ENCODE measurements around the gene ARSK. TPM values are rescaled to one million over a fixed set of nuclear protein-coding genes. Genes with fewer than 3 reads are reported as not detected.
"Not testable (repeated sequence)": the region's sequence is repeated elsewhere in the genome, so short reads cannot be mapped to it uniquely, and the experiment has no call there.

ARSK gene
- total RNA-seq, 2 experiments from 2014 or later = 4.6 to 4.7 TPM

- POLR2A ChIA-PET = interaction anchor here (1.1 to 2.1 kb wide), 3 partner anchors 9 to 77 kb away, joined by 7 to 20 read pairs (median 14); partner anchors contain the start of genes ARSK, RFESD and SKIC3
- Mint-ChIP-seq H3K9me3 (peaks cover 11% of the 10 kb centered on the region), H3K4me3 (peak overlapping the region; percentile 44), H3K27me3 (peaks cover 8% of the 10 kb centered on the region), H3K36me3 (peaks cover 8% of the 10 kb centered on the region), H3K4me1 (peaks cover 10% of the 10 kb centered on the region), H3K27ac (peak overlapping the region; percentile 94)
- peak; percentile 100 for ATAC-seq (ENCODE audit: low read depth)
- DNase-seq = peak; percentile 57
These were observed 77.2 kb downstream of the ARSK start for GRCh38 chr5:95631991-95632675.

GRCh38 chr5:95632942-95633341 is 78.0 kb downstream of the ARSK start:
- not testable (repeated sequence) for H3K4me3 Mint-ChIP-seq; H3K36me3 Mint-ChIP-seq; H3K27ac Mint-ChIP-seq; ATAC-seq (ENCODE audit: low read depth); DNase-seq; H3K27me3 Mint-ChIP-seq
- POLR2A ChIA-PET = interaction anchor here (1.9 to 2.1 kb wide), 2 partner anchors 10 to 13 kb away, joined by 14 to 20 read pairs; partner anchors contain the start of gene RFESD
- Mint-ChIP-seq H3K9me3 (peaks cover 11% of the 10 kb centered on the region), H3K4me1 (peaks cover 10% of the 10 kb centered on the region)

GRCh38 chr5:95633671-95634070 is 78.8 kb downstream of the ARSK start:
- POLR2A ChIA-PET = no interaction called here
- Mint-ChIP-seq H3K4me3 (no peak overlapping the region), H3K9me3 (peaks cover 11% of the 10 kb centered on the region), H3K4me1 (peaks cover 13% of the 10 kb centered on the region), H3K27ac (no peak overlapping the region), H3K36me3 (peaks cover 8% of the 10 kb centered on the region), H3K27me3 (peaks cover 11% of the 10 kb centered on the region)
- DNase-seq (no peak), ATAC-seq (ENCODE audit: low read depth) (no peak)

- H3K36me3 Mint-ChIP-seq = peaks cover 8% of the 10 kb centered on the region
- POLR2A ChIA-PET = interaction anchor here (1.0 kb wide), 1 partner anchor 13 kb away, joined by 3 read pairs; no protein-coding TSS in a partner anchor
- DNase-seq (no peak), ATAC-seq (ENCODE audit: low read depth) (no peak)
- H3K27ac Mint-ChIP-seq = no peak overlapping the region
- peaks cover 15% of the 10 kb centered on the region for H3K4me1 Mint-ChIP-seq
- H3K27me3 Mint-ChIP-seq = peaks cover 11% of the 10 kb centered on the region
- H3K9me3 Mint-ChIP-seq = peaks cover 11% of the 10 kb centered on the region
- H3K4me3 Mint-ChIP-seq = no peak overlapping the region
These were observed 79.2 kb downstream of the ARSK start for GRCh38 chr5:95634081-95634480.

- Mint-ChIP-seq H3K9me3 (no peaks in the 10 kb centered on the region), H3K27me3 (peaks cover 19% of the 10 kb centered on the region), H3K36me3 (no peaks in the 10 kb centered on the region), H3K4me1 (peaks cover 7% of the 10 kb centered on the region), H3K27ac (no peak overlapping the region), H3K4me3 (no peak overlapping the region)
- ATAC-seq (ENCODE audit: low read depth) (no peak), DNase-seq (no peak)
- POLR2A ChIA-PET = no interaction called here
These were observed 83.7 kb downstream of the ARSK start for GRCh38 chr5:95638632-95639031.

DNA sequence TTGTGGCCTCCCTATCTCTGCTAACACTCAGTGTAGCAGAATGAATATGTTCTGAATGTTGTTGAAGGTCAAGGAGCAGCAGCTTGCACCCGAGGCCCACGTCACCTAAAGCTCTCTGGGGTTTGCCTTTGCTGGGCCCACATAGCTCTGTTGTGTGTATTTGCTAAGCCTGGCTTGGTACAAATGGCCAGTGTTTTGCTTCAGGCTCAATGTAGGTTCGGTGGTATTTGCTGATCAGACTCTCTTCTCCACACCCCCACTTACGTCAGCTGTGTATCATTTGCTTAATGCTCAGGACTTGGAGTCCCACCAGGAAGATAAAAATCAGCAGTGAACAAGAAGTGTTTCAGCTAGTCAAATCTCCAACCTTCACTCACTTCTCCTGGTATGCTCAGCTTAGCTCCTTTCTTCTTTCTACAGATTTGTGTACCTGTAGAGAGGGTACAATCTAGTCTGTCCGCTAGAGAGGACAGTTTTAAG is 86.9 kb downstream of the ARSK start:
- H3K36me3 Mint-ChIP-seq = no peaks in the 10 kb centered on the region
- ATAC-seq (ENCODE audit: low read depth) (no peak), DNase-seq (no peak)
- H3K4me1 Mint-ChIP-seq = peaks cover 27% of the 10 kb centered on the region
- peaks cover 11% of the 10 kb centered on the region for H3K27me3 Mint-ChIP-seq
- no peak overlapping the region for H3K4me3 Mint-ChIP-seq
- H3K9me3 Mint-ChIP-seq = no peaks in the 10 kb centered on the region
- POLR2A ChIA-PET = no interaction called here
- no peak overlapping the region for H3K27ac Mint-ChIP-seq

DNA sequence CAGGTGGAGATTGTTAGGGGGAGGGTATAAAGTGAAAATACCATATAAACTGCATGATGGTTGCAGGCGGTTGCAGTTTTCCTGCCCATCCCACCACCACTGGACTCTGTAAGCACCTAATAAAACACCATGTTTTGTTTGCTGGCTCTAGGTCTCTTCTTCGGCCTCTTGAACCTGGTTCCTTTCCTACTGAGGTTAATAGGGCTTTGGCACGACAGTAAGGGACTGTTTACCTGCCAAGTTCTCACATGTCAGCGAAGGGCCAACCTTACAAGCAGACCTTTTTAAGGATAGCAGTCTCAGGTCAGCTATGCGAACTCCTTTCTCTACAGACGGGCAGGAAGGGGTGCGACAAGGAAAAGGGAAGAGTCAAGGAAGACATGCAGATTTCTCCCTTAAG is 88.3 kb downstream of the ARSK start:
- DNase-seq (no peak), ATAC-seq (ENCODE audit: low read depth) (no peak)
- POLR2A ChIA-PET = no interaction called here
- no peak overlapping the region for H3K27ac Mint-ChIP-seq
- no peak overlapping the region for H3K4me3 Mint-ChIP-seq
- no peaks in the 10 kb centered on the region for H3K36me3 Mint-ChIP-seq
- no peaks in the 10 kb centered on the region for H3K9me3 Mint-ChIP-seq
- H3K27me3 Mint-ChIP-seq = peaks cover 11% of the 10 kb centered on the region
- peaks cover 35% of the 10 kb centered on the region for H3K4me1 Mint-ChIP-seq

- DNase-seq (peak; percentile 37), ATAC-seq (ENCODE audit: low read depth) (peak; percentile 21)
- POLR2A ChIA-PET = interaction anchor here (1.7 kb wide), 1 partner anchor 24 kb away, joined by 3 read pairs; the partner anchor contains the start of gene GPR150
- Mint-ChIP-seq H3K4me3 (peak overlapping the region; percentile 33), H3K36me3 (peaks cover 2% of the 10 kb centered on the region), H3K9me3 (no peaks in the 10 kb centered on the region), H3K27me3 (peaks cover 8% of the 10 kb centered on the region), H3K4me1 (peaks cover 33% of the 10 kb centered on the region), H3K27ac (peak overlapping the region; percentile 75)
These were observed 89.6 kb downstream of the ARSK start for GRCh38 chr5:95644351-95645042.

DNA sequence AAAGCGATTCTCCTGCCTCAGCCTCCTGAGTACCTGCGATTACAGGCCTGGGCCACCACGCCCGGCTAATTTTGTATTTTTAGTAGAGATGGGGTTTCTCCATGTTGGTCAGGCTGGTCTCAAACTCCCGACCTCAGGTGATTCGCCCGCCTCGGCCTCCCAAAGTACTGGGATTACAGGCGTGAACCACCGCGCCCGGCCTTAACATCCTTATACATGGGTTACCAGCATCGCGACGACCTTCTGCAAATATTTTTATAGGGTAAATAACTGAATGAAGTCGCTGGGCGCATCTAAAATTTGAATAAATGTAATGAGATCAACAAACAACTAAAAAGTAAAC is 91.3 kb downstream of the ARSK start:
- Mint-ChIP-seq H3K4me3 (peak overlapping the region; percentile 82), H3K4me1 (peaks cover 36% of the 10 kb centered on the region), H3K27ac (peak overlapping the region; percentile 86)
- POLR2A ChIA-PET = interaction anchor here (0.7 to 2.1 kb wide), 14 partner anchors 10 to 190 kb away, joined by 3 to 17 read pairs (median 5); partner anchors contain the start of genes ARSK, GLRX and SKIC3
- not testable (repeated sequence) for ATAC-seq (ENCODE audit: low read depth); H3K27me3 Mint-ChIP-seq; H3K9me3 Mint-ChIP-seq; H3K36me3 Mint-ChIP-seq
- peak; percentile 29 for DNase-seq

DNA sequence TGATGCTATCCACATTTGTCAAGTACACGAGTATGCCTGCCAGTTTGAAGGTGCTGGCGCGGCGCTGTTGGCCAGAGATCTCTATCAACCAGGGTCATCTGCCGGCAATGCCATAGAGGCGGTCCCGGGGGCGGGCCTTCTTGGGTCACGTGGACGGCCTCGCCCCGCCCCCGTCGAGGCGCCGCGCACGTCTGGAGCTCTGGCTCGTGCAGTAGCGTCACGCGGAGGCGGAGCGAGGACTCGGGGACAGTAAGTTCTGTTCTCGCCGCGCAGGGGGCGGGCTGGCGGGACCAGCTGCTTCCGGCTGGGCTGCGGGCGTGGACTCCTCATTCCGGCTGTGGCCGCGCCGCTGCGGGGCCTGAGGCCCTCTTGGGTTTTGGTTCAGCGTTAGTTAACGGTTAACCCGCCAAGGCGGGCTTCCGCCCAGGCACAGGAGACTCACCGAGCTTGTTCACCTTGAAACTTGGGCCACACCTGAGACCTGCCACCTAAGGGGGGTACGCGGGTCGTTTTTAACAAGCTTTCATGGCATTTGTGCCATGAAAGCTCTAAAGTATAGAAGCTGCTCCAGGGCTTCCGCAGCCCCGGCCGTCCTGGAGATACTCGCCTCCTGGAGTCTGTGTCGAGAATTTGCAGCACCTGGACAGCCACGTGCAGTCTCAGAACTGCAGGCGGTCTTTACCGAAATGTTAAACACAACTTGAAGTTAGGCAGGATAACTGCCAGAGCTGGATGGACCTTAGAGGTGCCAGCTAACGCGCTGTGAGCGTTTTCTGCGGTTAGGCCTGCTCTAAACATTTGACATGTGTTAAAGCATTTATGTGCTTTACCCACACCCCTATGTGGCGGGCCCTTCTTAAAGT is 91.9 kb downstream of the ARSK start, which contains the start of gene RFESD:
RFESD (plus strand) TSS at position 209 of the 863 bp plus-strand sequence. CDS start 5,495 bp downstream, outside the sequence.
- peak; percentile 96 for ATAC-seq (ENCODE audit: low read depth)
- Mint-ChIP-seq H3K9me3 (no peaks in the 10 kb centered on the region), H3K4me3 (peak within 1 kb of the TSS; percentile 82), H3K4me1 (peaks cover 36% of the 10 kb centered on the region), H3K27ac (peak within 1 kb of the TSS; percentile 86), H3K27me3 (no peaks in the 10 kb centered on the region), H3K36me3 (peaks cover 6% of the 10 kb centered on the region)
- POLR2A ChIA-PET = interaction anchor here (0.7 to 2.1 kb wide), 18 partner anchors 9 to 259 kb away, joined by 3 to 17 read pairs (median 4); partner anchors contain the start of genes ARSK, GLRX and SKIC3
- DNase-seq = peak; percentile 98

- Mint-ChIP-seq H3K27ac (no peak overlapping the region), H3K27me3 (no peaks in the 10 kb centered on the region), H3K4me1 (peaks cover 36% of the 10 kb centered on the region), H3K9me3 (no peaks in the 10 kb centered on the region), H3K36me3 (peaks cover 10% of the 10 kb centered on the region), H3K4me3 (peak overlapping the region; percentile 21)
- no peak for DNase-seq
- ATAC-seq (ENCODE audit: low read depth) = no peak
- POLR2A ChIA-PET = interaction anchor here (1.1 to 2.1 kb wide), 7 partner anchors 14 to 177 kb away, joined by 3 to 17 read pairs (median 7); partner anchors contain the start of genes ARSK and SKIC3
These were observed 93.3 kb downstream of the ARSK start for GRCh38 chr5:95647886-95648860.

GRCh38 chr5:95649274-95649673 is 94.4 kb downstream of the ARSK start:
- H3K27ac Mint-ChIP-seq = no peak overlapping the region
- H3K9me3 Mint-ChIP-seq = no peaks in the 10 kb centered on the region
- no peaks in the 10 kb centered on the region for H3K27me3 Mint-ChIP-seq
- peaks cover 10% of the 10 kb centered on the region for H3K36me3 Mint-ChIP-seq
- no peak overlapping the region for H3K4me3 Mint-ChIP-seq
- H3K4me1 Mint-ChIP-seq = peaks cover 32% of the 10 kb centered on the region
- POLR2A ChIA-PET = no interaction called here
- DNase-seq = no peak
- no peak for ATAC-seq (ENCODE audit: low read depth)
